Globus pallidus (tissue), 1 donor: Measurements from ENCODE around the gene POU2F1.
"Not testable (repeated sequence)": the region's sequence is repeated elsewhere in the genome, so short reads cannot be mapped to it uniquely, and the experiment has no call there.

Source experiments
- DNase-seq: peaks from one replicate; pipeline ENCODE4 v3.0.0-alpha.2; 2015; ENCODE audit warnings: low spot score

The POU2F1 gene

DNA sequence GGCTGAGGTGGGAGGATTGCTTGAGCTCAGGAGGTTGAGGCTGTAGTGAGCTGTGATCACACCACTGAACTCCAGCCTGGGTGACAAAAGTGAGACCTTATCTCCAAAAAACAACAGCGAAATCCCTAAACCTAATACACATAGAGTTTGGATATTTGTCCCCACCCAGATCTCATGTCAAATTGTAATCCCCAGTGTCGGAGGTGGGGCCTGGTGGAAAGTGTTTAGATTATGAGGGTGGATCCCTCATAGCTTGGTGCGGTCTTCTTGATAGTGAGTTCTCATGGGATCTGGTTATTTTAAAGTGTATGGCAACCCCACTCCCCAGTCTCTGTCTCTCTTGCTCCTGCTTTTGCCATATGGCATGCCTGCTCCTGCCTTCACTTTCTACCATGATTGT lies 94.0 kb downstream of the POU2F1 start:
- no peak for DNase-seq

DNA sequence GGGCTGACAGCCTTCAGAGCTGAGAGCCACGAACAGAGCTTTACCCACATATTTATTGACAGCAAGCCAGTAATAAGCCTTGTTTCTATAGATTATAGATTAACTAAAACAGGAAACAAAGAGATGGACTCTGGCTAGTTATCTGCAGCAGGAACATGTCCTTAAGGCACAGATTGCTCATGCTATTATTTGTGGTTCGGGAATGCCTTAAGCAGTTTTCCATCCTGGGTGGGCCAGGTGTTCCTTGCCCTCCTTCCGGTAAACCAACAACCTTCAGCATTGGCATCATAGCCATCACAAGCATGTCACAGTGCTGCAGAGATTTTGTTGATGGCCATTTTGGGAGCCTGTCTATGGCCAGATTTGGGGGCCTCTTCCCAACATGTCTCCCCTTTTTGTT lies 96.8 kb downstream of the POU2F1 start:
- DNase-seq = no peak

DNA sequence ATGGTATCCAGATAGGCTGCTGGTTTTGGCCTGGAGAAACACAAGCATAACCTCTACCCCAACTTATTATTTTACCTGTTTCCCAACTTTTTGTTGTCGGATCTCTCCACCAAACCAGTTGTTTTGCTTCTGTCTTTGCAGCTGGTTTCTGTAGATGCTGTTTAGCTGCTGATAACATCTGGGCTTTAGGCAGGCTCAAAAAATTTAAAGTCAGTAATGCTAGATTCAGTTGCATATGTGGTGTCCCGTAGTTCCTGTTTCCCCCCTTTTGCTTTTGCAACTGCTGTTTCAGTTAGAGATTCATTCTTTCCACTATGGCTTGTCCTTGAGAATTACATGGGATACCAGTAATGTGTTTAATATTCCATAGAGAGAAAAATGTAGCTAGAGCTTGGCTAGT lies 98.5 kb downstream of the POU2F1 start:
- not testable (repeated sequence) for DNase-seq

DNA sequence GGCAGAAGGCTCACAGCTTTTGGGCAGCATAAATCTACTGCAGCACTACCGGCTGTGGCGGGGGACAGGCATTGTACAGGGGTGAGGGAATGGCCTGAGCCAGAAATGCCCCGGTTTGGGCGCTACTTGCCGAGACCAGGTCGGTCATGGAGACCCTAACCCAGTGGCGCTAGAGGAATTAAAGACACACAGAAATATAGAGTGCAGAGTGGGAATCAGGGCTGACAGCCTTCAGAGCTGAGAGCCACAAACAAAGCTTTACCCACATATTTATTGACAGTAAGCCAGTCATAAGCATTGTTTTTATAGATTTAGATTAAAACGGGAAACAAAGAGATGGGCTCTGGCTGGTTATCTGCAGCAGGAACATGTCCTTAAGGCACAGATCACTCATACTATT lies 101.8 kb downstream of the POU2F1 start:
- no peak for DNase-seq

DNA sequence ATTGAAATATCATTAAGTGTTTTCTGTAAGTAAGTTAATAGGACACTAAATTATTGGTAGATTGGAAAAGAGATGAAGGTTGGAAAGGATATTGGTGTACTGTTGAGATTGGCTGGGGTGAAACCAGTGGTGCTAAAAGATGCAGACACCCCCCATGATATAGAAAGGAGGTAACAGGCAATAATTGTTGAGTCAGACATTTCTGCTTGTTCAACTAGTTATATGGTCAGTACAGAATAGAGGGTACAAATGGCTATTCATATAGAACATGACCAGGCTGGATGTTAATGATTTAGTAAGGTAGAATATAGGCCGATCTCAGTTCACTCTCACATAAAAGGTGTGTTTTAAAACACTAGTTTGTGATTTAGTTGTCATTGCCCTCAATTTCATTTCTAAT lies 104.5 kb downstream of the POU2F1 start:
- no peak for DNase-seq

DNA sequence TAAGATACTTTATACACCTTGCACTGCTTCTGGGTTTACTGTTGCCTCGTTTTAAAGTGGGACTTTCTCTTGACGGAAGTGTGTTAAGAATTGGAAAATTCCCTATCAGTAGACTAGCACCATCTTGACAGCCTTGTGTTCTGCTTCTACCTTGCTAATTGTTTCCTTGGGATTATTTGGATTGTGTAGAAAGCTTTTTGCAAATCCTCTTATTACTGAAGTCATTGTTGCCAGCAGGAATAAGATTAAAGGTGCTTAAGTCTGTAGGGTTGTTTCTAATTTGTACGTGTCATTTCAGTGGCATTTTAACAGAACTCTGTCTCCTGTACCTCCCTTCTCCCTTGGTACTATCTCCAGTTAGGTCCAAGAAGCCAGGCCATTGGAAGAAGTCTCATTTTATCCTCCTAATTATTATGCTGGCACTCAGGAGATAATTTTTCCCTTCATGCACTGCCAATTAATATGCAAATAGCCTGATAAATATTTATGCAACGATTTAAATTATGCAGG lies 107.7 kb downstream of the POU2F1 start:
- DNase-seq = no peak

DNA sequence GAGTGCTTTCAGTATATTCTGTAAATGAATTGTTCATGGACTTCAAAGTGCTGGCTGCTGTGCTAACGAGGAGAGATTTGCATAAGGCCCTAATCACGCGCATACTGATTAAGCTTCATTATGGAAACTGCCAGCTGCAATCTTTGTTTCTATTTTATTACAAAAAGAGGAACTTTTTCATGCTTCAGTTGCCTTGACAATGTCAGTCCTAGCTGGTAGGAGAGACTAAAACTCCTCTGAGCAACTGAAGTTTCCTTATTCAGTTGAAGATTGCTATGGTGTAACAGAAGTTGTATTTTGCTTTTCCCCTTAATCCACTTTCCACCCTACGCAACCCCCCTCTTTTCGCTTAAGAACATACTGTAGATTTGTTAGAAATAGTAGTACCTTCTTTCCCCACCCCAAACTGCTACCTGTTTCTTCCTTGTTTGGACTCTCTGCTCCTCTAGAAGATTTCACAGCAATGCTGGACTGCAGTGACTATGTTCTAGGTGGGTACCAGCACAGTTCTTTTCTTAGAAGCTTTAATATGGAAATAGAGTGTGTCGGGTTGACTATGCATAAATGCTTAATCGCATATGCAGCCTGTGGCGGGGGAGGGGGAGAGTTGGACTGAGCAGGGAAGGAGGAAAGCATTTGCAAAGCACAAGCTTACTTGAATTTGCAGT lies 108.3 kb downstream of the POU2F1 start:
- peak; percentile 84 for DNase-seq

DNA sequence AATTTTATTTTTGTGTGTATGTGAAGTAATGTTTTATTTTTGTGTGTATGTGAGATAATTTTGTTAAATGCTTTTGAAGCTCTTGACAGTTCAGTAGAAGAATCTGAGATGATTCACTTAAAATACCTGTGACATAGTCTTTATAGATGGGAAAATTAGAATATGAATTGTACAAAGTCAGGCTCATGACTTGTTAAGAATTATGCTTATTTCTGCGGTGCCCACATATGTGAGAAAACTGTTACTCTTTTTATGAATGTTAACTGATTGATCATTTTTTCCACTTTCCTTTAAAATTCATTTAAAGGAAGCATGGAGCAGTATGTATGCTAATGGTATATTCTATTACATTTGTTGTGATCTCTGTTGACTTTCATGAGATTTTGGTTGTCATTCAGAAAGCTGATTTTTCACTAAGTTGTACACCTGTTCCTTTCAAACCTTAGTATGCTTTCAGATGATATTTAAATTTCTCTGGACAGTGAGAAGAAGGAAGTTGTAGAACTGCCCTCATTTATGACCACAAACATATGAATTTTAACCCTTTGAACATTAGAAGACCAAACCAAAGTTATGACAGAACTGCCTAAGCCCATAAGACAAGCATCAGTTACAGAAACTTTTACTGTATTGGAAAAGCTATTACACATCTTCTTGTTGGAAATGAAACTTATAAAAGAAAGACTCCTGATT lies 110.1 kb downstream of the POU2F1 start:
- DNase-seq = no peak

DNA sequence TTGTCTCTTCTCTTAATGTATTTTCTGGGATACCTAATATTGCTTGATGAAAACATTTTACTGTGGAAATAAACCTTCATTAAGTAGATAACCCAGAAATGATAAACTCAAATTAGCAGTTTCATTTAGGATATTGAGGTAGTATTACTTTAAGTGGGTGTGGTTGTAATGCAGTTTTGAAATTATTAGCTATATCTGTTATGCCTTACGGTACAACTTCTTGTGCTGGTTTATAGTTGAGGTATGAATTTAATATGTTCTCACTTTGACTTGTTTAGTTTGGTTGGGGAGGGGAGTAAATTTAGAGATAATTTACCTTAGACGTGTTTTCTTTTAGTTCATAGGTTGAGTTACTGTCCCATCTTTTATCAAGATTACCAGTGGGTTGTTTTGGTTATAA lies 111.0 kb downstream of the POU2F1 start:
- no peak for DNase-seq

DNA sequence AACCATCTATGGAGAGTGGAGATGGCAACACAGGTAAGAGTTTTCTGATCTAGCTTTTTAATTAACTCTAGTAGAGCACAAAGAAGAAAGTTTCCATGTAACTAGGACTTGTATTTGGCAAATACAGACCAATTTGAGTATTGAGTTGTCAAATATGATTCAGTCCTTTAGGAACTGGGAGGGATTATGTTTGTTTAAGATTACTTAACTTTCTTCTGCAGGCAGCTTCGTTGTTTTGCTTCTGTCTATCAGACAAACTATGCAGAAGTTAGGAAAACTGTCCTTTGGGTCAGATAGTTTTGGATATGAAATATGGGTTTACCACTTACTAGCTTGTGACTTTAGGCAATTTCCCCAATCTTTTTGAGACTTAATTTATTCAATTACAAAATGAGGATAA lies 111.8 kb downstream of the POU2F1 start:
- no peak for DNase-seq

DNA sequence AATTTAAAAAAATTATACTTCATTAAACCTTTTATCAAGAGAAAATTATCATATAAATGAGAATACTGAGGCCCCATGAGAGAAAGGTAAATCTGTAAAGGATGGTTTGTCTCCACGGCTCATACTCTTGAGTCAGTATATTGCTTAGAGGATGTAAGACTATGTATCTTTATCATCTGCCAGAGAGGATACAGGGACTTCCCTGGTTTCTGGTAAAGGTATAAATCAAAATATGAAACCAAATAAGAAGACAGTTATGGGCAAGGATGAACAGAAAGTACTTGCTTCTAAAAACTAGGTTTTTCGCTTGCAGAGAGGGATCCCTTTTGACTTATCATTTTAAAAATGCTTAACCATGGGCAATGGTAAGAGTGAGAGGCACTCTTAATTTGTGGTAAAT lies 112.4 kb downstream of the POU2F1 start:
- no peak for DNase-seq

DNA sequence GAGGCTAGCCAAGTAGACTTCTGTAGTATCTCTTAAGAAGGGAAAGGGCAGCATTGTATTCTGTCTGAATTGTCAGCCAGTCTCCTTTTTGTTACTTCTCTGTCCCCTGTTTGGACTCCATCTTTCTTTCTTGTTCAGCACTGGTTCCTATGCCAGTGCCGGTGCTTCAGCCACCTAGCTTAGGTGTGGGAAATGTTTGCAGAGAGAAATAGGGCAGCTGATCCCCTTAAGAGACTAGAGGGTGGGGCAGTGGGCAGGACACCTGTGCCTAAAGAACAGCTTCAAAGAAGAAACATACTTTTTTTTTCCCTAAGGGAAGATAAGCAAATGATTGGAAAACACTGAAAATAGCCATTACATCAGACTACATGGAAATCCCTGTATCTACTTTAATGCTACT lies 113.0 kb downstream of the POU2F1 start:
- DNase-seq = no peak

DNA sequence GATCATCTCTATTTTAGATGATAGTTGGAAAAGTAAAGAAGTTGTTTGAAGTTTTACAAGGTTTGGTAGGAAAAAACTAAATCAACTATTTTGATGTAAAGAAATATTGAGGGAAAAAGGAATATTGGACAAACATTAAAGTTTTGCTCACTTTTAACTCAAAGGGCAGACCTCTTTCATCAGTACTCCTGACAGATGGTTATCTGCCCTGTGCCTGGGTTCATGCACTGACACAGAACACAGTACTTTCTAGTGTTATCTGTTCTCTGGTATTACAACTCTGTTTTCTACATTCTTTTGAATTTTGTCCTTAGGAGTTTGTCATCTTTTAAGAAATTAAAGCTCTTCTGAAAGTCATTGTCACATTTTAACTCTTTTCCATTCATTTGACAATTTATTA lies 118.7 kb downstream of the POU2F1 start:
- DNase-seq = no peak

DNA sequence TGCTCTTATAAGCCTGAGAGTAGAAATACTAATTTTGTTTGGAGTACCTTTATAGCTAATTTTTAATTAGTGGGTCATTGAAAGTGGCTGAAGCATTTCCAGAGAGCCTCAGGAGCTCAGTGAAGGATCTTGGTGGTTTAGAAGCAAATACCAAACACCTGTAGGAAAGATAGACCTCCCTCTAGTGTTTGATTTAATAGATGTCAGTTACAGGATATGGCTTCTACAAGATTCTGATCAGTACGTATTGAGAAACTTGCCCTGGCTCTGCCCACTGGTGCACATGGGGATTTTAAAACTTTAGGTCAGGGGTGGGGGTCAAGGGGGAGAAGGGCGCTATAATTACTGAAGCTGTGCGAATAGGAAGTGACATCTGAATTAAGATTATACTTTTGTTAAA lies 122.2 kb downstream of the POU2F1 start:
- DNase-seq = no peak

DNA sequence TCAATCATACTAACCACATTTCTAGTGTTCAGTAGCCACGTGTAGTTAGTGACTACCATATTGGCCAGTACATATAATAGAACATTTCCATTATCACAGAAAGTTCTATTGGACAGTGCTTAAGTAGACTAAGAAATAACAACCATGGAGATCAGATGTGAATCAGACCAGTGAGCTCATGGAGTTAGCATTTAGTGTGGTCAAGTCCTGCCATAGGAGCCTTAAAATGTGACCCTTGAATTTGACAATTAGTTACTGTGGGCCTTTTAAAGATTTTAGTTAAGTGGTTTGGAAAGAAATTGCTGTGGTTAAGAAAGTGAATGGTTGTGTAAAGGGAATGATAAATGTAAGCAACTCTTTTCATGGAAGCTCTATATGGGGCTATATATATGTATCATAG lies 123.4 kb downstream of the POU2F1 start:
- DNase-seq = no peak

DNA sequence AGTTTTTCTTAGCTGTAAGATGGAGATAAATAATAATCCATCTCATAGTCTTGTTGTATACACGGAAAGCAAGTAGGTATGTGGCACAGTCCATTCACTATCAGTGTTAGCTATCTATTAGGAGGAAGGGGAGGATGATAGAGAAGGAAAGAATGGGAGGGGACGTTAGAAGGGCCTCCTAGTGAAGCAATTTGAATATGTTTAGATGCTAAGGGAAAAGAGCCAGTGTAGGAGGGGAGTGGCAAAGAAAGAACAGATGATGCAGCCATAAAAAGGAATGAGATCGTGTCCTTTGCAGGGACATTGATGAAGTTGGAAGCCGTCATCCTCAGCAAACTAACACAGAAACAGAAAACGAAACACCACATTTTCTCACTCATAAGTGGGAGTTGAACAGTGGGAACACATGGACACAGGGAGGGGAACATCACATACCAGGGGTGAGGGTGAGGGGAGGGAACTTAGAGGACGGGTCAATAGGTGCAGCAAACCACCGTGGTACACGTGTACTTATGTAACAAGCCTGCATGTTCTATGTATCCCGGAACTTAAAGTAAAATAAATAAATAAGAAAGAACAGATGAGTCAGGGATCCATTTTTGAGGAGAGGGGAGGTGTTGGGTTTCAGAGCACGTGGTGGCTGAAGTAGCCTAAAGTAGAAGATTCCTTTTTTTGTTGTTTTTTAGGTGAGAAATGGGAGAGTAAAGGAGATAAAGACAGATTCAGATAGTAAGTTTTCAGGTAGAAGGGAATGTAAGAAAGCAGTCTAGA lies 124.1 kb downstream of the POU2F1 start:
- no peak for DNase-seq

DNA sequence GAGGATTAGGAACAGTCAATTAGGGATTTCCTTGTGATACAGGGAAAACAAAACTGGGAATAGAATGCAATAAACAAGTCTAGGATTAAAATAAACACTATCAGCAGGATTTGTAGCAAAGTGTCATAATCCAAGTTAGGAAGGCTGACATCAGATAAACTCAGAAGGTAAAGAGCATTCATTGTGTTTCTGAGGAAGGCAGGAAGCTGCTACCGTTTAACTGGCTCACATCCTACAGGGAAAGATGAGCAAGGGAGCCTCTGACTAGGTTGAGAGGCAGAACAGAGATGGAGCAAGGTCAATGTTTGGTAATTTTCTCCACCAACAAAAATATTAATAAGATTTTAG lies 124.7 kb downstream of the POU2F1 start:
- DNase-seq = no peak

DNA sequence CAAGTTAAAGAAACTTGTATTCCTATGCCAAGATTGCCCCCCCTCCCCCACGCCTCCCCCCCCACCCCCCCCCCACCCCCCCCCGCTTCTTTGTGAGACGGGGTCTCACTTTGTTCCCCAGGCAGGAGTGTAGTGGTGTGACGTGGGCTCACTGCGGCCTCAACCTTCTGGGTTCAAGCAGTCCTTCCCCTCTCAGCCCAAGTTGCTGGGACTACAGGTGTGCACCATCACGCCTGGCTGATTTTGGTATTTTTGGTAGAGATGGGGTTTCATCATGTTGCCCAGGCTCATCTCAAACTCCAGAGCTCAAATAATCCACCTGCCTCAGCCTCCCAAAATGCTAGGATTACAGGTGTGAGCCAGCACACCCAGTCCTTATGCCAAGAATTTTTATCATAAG lies 136.6 kb downstream of the POU2F1 start:
- no peak for DNase-seq

DNA sequence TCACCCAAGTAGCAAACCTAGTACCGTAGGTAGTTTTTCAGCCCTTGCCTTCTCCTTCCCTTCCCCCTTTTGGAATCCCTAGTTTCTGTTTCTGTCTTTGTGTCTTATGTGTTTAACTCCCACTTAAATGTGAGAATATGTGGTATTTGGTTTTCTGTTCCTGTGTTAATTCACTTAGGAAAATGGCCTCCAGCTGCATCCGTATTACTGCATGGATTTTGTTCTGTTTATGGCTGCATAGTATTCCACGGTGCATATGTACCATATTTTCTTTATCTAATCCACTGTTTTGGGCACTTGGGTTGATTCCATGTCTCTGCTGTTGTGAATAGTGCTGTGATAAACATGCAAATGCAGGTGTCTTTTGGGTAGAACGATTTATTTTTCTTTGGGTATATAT lies 138.6 kb downstream of the POU2F1 start:
- DNase-seq = no peak

DNA sequence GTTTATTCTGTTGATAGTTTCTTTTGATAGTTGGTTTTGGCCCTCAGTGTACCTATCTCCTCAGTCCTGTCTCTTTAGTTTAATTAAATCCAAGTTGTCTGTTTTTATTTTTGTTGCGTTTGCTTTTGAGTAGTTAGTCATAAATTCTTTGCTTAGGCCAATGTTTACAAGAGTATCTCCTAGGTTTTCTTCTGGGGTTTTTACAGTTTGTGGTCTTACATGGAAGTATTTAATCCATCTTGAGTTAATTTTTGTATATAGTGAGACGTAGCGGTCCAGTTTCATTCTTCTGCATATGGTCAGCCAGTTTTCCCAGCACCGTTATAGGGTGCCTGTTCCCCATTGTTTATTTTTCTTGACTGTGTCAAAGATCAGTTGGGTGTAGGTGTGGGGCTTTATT lies 139.4 kb downstream of the POU2F1 start:
- DNase-seq = no peak

DNA sequence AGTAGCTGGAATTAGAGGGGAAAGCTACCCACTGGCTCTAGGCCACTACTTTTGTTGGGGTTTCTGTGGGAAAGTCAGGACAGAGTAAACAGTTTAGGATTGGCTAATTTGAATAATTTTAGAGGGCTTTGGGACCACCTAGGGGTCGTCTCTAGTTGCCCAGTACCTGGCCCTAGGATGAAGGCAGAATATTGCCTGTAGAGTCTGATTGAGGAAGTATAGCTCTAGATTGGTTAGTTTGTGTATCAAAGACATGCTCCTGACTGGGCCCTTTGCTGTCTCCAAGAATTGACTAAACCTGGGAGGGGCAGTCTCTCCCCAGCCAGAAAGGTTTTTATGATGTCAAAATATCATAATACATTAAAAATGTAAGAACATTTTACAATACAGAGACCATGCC lies 142.0 kb downstream of the POU2F1 start:
- no peak for DNase-seq

DNA sequence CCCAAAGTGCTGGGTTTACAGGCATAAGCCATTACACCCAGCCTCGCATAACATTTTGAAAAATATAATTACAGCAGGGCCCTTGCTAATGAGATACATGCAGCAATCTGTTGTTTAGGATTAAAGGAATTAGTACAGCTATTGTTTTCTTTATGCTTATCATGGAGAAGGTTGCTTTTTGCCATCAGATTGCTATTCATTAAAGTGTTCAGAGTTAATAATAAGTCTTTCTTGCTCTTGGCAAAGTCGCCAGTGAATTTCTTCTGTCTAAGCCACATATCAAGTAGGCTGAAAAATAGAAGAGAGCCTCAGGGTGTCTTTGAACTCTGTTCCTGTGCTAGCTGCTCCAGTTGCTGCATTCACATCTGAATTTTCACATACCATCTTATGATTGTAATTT lies 144.1 kb downstream of the POU2F1 start:
- DNase-seq = no peak

DNA sequence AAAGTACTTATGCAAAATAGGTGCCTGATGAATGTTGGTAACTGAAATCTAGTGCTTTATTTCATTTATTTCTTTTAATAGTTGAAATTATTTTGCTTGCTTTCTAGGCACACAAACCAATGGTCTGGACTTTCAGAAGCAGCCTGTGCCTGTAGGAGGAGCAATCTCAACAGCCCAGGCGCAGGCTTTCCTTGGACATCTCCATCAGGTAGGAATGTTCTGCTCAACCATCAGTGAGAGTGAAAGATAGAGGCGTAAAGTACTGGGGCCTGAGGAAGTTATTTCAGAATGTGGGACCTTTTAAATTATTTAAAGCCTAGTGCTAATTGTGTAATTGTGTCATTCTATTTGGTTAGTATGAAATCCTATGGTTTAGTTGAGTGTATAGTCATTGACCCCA lies 144.7 kb downstream of the POU2F1 start:
- no peak for DNase-seq
